Cardiac muscle cell (in vitro differentiated cells and primary cell): ENCODE results near the gene GDPD5. TPM values are rescaled to one million over a fixed set of nuclear protein-coding genes. Genes with fewer than 3 reads are reported as not detected.

Experiments used
- DNase-seq, 2 donors: peaks; one replicate each; pipeline versions ENCODE4 v3.0.0 to v3.0.0-alpha.2; 2010 to 2017; ENCODE audit warnings: low read depth in 1 of 2, low spot score in 1 of 2
- H3K27ac ChIP-seq: fragments of 200-600 bp; sonication (generic); 2 replicates; pipeline ENCODE4 v1.5.1; 2016
- H3K27me3 ChIP-seq: fragments of 200-600 bp; sonication (generic); 2 replicates; pipeline ENCODE4 v1.6.0; 2016; ENCODE audit warnings: control low read depth
- H3K36me3 ChIP-seq: fragments of 200-600 bp; sonication (generic); 2 replicates; pipeline ENCODE4 v1.5.1; 2016; ENCODE audit warnings: control low read depth
- H3K4me1 ChIP-seq: fragments of 200-600 bp; sonication (generic); 2 replicates; pipeline ENCODE4 v1.8.1; 2017; ENCODE audit warnings: low read depth, mild to moderate bottlenecking, mixed run types
- H3K4me3 ChIP-seq: fragments of 200-600 bp; sonication (generic); 2 replicates; pipeline ENCODE4 v1.5.1; 2016; ENCODE audit warnings: mild to moderate bottlenecking
- H3K9me3 ChIP-seq: fragments of 200-600 bp; sonication (generic); 2 replicates; pipeline ENCODE4 v1.5.1; 2017; ENCODE audit warnings: low read depth, mild to moderate bottlenecking, control low read depth
- polyA plus RNA-seq: library from polyadenylated mRNA; unstranded; fragments of >200 nt; fragmentation: Nextera tagmentation; extraction: Ambion mirVana; gene quantifications from 2 replicates; pipeline ENCODE4 v1.2.1, GENCODE V29; 2016
- total RNA-seq: library from RNA; depleted of rRNA; stranded (reverse); fragments of >200 nt; gene quantifications from 2 replicates; pipeline ENCODE4 v1.2.3, GENCODE V29; 2016
- TF ChIP-seq, protein P1 (sequence below): IDR thresholded peaks from 2 replicates; pipeline ENCODE4 v1.5.1; 2012; ENCODE audit warnings: low read depth, mild to moderate bottlenecking, low read length

The GDPD5 gene
- total and polyA plus RNA-seq, 2 experiments from 2014 or later, result 6.6 to 19.4 TPM

DNA sequence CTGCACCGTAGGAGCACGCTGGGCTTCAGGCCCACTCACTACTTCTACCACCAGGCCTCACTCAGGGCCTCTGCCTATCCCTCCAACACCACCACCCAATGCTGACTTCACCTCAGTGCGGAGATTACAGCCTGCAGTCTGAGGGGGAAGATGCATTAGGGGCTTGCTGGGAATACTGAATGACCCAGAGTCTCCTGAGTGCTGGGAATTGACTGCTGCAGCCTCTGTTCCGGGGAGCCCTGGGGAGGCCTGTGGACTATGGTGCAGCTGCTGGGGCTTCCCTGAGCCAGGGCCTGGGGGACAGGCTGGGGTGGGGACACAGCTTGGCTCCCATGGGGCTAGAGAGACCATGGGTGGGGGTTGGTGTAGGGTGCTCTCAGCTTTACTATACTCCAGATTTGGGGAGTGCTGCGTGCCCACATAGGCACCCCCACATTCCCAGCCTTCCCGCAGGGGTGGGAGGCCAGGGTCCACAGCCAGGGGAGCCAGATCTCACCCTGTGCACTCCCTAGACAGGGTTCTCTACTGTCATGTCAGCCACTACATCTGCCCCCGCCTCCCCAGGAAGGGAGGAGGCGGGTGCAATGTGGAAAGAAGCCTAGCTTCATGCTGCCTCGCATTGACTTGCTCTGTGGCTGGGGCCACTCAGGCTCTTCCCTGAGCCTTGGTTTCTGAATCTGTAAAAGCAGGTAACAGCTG lies 44.4 kb downstream of the GDPD5 start:
- no peaks in the 10 kb centered on the region for H3K9me3 ChIP-seq

DNA sequence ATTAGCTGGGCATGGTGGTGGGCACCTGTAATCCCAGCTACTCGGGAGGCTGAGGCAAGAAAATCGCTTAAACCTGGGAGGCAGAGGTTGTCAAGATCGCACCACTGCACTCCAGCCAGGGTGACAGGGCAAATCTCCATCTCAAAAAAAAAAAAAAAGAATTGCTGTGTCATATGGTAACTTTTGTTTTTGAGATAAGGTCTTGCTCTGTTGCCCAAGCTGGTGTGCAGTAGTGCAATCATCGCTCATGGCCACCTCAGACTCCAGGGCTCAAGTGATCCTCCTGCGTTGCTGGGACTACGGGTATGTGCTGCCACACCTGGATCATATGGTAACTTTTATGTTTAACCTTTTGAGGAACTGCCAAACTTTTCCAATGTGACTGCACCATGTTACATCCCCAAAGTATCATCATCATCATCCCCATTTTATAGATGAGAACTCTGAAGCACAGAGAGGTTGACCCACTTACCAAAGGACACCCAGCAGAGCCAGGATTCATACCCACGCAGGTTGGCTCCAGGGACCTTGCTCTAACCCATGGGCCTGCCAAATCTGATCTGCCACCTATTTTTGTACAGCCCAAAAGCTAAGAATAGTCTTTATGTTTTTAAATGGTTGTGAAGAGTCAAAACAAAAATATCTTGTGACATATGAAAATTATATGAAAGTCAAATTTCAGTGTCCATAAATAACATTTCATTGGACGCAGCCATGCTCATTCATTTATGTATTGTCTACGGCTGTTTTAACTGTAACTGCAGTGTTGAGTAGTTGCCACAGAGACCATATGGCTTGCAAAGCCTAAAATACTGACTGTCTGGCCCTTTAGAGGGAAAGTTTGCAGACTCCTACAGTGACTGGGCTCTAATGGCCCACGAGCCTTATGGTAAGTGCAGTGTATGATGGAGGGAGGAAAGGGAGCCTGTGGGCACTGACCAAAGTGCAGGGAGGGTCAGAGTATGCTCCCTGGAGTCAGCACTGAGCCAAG lies 45.3 kb downstream of the GDPD5 start:
- Histone ChIP-seq H3K27ac (no peak overlapping the region), H3K4me1 (peaks cover 12% of the 10 kb centered on the region), H3K9me3 (no peaks in the 10 kb centered on the region), H3K27me3 (no peaks in the 10 kb centered on the region), H3K4me3 (no peak overlapping the region), H3K36me3 (no peaks in the 10 kb centered on the region)
- no peak for DNase-seq
- TF ChIP-seq, protein P1, sequence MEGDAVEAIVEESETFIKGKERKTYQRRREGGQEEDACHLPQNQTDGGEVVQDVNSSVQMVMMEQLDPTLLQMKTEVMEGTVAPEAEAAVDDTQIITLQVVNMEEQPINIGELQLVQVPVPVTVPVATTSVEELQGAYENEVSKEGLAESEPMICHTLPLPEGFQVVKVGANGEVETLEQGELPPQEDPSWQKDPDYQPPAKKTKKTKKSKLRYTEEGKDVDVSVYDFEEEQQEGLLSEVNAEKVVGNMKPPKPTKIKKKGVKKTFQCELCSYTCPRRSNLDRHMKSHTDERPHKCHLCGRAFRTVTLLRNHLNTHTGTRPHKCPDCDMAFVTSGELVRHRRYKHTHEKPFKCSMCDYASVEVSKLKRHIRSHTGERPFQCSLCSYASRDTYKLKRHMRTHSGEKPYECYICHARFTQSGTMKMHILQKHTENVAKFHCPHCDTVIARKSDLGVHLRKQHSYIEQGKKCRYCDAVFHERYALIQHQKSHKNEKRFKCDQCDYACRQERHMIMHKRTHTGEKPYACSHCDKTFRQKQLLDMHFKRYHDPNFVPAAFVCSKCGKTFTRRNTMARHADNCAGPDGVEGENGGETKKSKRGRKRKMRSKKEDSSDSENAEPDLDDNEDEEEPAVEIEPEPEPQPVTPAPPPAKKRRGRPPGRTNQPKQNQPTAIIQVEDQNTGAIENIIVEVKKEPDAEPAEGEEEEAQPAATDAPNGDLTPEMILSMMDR, result no peak

More for the DNA sequence above, 44.4 kb downstream of the GDPD5 start:
- DNase-seq, result no peak
- Histone ChIP-seq H3K4me3 (no peak overlapping the region), H3K36me3 (no peaks in the 10 kb centered on the region), H3K27ac (no peak overlapping the region), H3K27me3 (no peaks in the 10 kb centered on the region), H3K4me1 (peaks cover 10% of the 10 kb centered on the region)
- TF ChIP-seq, protein P1, result no peak

DNA sequence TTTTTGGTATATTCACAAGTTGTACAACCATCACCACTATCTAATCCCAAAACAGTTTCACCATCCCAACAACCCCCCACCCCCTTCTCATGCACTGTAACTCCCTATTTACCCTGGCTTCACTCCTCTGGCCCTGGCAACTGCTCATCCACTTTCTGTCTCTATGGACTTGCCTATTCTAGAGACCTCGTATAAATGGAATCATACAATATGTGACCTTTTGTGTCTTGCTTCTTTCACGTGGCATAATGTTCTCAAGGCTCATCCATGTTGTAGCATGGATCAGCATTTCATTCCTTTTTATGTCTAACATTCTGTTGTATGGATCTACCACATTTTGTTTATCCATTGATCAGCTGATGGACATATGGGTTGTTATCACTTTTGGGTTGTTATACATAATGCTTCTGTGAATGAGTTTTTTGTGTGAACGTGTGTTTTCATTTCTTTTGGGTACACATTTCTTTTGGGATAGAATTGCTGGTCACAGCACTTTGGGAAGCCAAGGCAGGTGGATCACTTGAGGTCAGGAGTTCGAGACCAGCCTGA lies 46.1 kb downstream of the GDPD5 start:
- H3K9me3 ChIP-seq, result no peaks in the 10 kb centered on the region
- TF ChIP-seq, protein P1, result no peak
- H3K27me3 ChIP-seq, result no peaks in the 10 kb centered on the region
- H3K36me3 ChIP-seq, result no peaks in the 10 kb centered on the region
- peaks cover 12% of the 10 kb centered on the region for H3K4me1 ChIP-seq
- H3K27ac ChIP-seq, result no peak overlapping the region
- H3K4me3 ChIP-seq, result no peak overlapping the region
- no peak for DNase-seq

DNA sequence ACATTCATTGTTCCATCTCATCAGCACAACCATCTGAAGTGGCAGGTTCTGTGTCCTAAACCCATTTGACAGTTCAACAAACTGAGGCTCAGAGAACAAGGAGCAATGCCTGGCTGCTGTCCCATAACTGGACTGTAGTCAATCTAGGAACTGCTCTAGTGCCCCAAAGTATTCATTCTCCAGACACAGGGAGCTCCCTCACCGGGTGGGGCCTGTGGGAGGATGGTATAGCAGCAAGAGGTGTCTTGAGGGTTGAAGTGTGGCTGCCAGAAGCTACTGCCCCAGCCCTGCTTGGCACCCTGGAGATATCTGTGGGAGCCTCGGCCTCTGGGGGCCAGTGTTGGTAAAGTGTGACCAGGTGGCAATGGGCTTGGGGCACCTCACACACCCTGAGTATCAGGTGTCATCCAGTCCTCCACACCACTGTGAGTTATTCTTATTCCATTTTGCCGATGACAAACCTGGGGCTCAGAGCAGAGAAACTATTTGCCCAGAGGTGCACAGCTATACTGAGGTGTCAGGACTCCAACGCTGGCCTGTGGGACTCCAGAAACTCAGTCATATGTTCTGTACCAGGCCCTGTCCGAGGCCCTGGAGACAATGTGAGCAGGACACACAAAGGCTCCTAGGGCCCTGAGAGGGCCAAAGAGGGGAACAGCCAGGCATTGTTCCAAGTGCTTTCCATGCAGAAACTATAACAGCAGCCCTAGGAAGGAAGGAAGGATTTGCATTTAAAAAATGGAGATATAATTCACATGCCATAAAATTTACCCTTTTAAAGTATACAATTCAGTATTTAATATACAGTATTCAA lies 46.8 kb downstream of the GDPD5 start:
- Histone ChIP-seq H3K4me1 (peaks cover 12% of the 10 kb centered on the region), H3K27me3 (no peaks in the 10 kb centered on the region), H3K36me3 (no peaks in the 10 kb centered on the region), H3K9me3 (no peaks in the 10 kb centered on the region), H3K27ac (no peak overlapping the region), H3K4me3 (no peak overlapping the region)
- TF ChIP-seq, protein P1, result no peak
- DNase-seq, result no peak

DNA sequence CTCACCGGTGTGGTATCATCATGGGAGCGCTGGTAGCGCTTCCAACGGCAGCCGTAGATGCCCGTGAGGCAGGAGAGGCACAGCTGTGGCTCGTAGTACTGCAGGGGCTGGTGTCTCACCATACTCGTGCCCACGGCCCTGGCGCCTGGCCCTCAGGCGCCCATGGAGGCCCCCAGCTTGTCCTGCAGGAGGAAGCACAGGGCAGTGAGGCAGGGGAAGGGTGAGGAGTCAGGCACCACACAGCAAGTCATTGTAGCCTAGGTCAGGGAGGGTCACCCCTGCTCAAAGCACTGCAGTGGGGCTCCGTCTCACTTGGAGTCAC lies 48.2 kb downstream of the GDPD5 start:
- DNase-seq, result no peak
- no peak overlapping the region for H3K27ac ChIP-seq
- H3K27me3 ChIP-seq, result no peaks in the 10 kb centered on the region
- H3K4me1 ChIP-seq, result peaks cover 12% of the 10 kb centered on the region
- no peaks in the 10 kb centered on the region for H3K36me3 ChIP-seq
- TF ChIP-seq, protein P1, result no peak
- H3K4me3 ChIP-seq, result no peak overlapping the region
- H3K9me3 ChIP-seq, result no peaks in the 10 kb centered on the region
